Kidney epithelial cell (primary cell): Measurements from ENCODE around the gene FASN. TPM values are rescaled to one million over a fixed set of nuclear protein-coding genes. Genes with fewer than 3 reads are reported as not detected.

Experiments used
- DNase-seq: peaks from one replicate; pipeline ENCODE4 v3.0.0-alpha.2; 2010; ENCODE audit warnings: low read depth
- H3K27me3 ChIP-seq: 2 replicates; pipeline ENCODE4 v1.6.0; 2011; ENCODE audit warnings: low read length; ENCODE audit not compliant: control insufficient read depth, insufficient read depth
- H3K36me3 ChIP-seq: 2 replicates; pipeline ENCODE4 v1.5.1; 2011; ENCODE audit warnings: low read length; ENCODE audit not compliant: control insufficient read depth, insufficient read depth
- H3K4me3 ChIP-seq: 2 replicates; pipeline ENCODE4 v1.5.1; 2011; ENCODE audit warnings: low read depth, mild to moderate bottlenecking, control low read depth, low read length
- CTCF ChIP-seq: IDR thresholded peaks from 2 replicates; pipeline ENCODE4 v1.5.1; 2011; ENCODE audit warnings: mild to moderate bottlenecking, moderate library complexity, low read length, control low read depth, inconsistent platforms; ENCODE audit not compliant: insufficient read depth, poor library complexity, severe bottlenecking
- total RNA-seq: library from RNA; depleted of rRNA; stranded (reverse); fragments of >200 nt; gene quantifications from 2 replicates; pipeline ENCODE4 v1.2.3, GENCODE V29; 2015

Gene FASN
- total RNA-seq, 1 donor from 2014 or later, result 202 TPM

GRCh38 chr17:82092094-82092586 is 5.9 kb downstream of the FASN start:
- TF ChIP-seq CTCF, result no peak
- peaks cover 7% of the 10 kb centered on the region for H3K36me3 ChIP-seq

GRCh38 chr17:82091264-82092066 is 6.6 kb downstream of the FASN start:
- DNase-seq, result no peak
- H3K36me3 ChIP-seq, result peaks cover 7% of the 10 kb centered on the region
- no peak for TF ChIP-seq CTCF
- H3K27me3 ChIP-seq, result no peaks in the 10 kb centered on the region
- no peak overlapping the region for H3K4me3 ChIP-seq

More at GRCh38 chr17:82092094-82092586, 5.9 kb downstream of the FASN start:
- Histone ChIP-seq H3K4me3 (no peak overlapping the region), H3K27me3 (no peaks in the 10 kb centered on the region)
- DNase-seq, result no peak

GRCh38 chr17:82090549-82091263 is 7.3 kb downstream of the FASN start:
- no peak overlapping the region for H3K4me3 ChIP-seq
- TF ChIP-seq CTCF, result no peak
- H3K36me3 ChIP-seq, result peaks cover 6% of the 10 kb centered on the region
- H3K27me3 ChIP-seq, result no peaks in the 10 kb centered on the region
- DNase-seq, result no peak

GRCh38 chr17:82089723-82090548 is 8.1 kb downstream of the FASN start:
- Histone ChIP-seq H3K36me3 (peaks cover 7% of the 10 kb centered on the region), H3K27me3 (no peaks in the 10 kb centered on the region), H3K4me3 (no peak overlapping the region)
- TF ChIP-seq CTCF, result no peak
- no peak for DNase-seq

GRCh38 chr17:82088838-82089722 is 9.0 kb downstream of the FASN start:
- no peak overlapping the region for H3K4me3 ChIP-seq
- H3K36me3 ChIP-seq, result peaks cover 7% of the 10 kb centered on the region
- DNase-seq, result no peak
- no peak for TF ChIP-seq CTCF
- H3K27me3 ChIP-seq, result no peaks in the 10 kb centered on the region
